Measurements from ENCODE around the gene DUOX1. TPM values are rescaled to one million over a fixed set of nuclear protein-coding genes. Genes with fewer than 3 reads are reported as not detected.

The DUOX1 gene
- total and polyA plus RNA-seq, 9 of the 15 experiments (the other 6 are each of a cell fraction or from before 2014, with no cell fraction given), result 0.01 to 0.22 (median 0.01) TPM; not detected in 6

DNA sequence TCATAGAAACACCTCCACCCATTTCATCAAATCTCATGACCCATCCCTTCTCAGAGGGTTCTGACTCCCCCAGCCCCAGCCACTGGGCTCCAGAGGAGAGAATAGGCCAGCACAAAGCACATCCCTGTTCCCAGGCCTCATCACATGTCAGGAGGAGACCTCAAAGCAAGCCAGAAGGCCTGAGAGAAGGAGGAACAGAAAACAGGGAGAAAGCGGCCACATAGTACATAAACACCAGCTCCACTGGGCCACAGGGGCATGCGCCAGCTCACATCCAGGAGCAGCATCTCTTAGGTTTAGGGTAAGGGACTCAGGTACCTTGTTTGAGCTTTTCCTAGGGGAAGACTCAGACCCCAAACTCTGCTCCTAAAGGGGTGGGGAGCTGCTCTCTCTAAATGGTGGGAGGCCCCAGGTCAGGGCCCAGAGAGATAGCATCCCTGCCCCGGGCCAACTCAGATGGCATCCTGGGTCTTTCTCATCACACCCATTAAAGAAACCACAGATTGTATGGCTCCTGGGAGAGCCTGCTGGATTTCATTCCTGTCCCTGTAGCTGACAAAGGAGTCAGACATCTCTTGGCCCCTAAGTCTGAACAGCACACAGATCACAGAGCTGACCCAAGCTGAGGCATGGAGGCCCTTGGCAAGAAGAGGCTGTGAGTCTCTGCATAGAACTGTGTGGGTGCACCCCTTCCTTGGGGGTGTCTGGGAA is 55.4 kb downstream of the DUOX1 start (continued):
- TF ChIP-seq, protein P1, sequence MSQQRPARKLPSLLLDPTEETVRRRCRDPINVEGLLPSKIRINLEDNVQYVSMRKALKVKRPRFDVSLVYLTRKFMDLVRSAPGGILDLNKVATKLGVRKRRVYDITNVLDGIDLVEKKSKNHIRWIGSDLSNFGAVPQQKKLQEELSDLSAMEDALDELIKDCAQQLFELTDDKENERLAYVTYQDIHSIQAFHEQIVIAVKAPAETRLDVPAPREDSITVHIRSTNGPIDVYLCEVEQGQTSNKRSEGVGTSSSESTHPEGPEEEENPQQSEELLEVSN (IDR thresholded peaks at IDR 0.05; ENCODE audit: borderline replicate concordance in 1 of 2, extremely low read depth in 1 of 2, insufficient read depth in 1 of 2, insufficient read length in 1 of 2, low read depth in 1 of 2, low read length in 1 of 2, poor library complexity in 1 of 2, severe bottlenecking in 1 of 2), result no peak
- TF ChIP-seq CBX5 (IDR thresholded peaks at IDR 0.05; ENCODE audit: borderline replicate concordance, low read depth) (no peak), EP300 (IDR thresholded peaks at IDR 0.05; ENCODE audit: low read length) (no peak), ZNF175 (CRISPR knock-in tag; IDR thresholded peaks at IDR 0.05; ENCODE audit: low read depth) (no peak)
- TF ChIP-seq, protein P2, sequence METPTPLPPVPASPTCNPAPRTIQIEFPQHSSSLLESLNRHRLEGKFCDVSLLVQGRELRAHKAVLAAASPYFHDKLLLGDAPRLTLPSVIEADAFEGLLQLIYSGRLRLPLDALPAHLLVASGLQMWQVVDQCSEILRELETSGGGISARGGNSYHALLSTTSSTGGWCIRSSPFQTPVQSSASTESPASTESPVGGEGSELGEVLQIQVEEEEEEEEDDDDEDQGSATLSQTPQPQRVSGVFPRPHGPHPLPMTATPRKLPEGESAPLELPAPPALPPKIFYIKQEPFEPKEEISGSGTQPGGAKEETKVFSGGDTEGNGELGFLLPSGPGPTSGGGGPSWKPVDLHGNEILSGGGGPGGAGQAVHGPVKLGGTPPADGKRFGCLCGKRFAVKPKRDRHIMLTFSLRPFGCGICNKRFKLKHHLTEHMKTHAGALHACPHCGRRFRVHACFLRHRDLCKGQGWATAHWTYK (CRISPR knock-in tag; IDR thresholded peaks at IDR 0.05), result no peak
- TF ChIP-seq, protein P3, sequence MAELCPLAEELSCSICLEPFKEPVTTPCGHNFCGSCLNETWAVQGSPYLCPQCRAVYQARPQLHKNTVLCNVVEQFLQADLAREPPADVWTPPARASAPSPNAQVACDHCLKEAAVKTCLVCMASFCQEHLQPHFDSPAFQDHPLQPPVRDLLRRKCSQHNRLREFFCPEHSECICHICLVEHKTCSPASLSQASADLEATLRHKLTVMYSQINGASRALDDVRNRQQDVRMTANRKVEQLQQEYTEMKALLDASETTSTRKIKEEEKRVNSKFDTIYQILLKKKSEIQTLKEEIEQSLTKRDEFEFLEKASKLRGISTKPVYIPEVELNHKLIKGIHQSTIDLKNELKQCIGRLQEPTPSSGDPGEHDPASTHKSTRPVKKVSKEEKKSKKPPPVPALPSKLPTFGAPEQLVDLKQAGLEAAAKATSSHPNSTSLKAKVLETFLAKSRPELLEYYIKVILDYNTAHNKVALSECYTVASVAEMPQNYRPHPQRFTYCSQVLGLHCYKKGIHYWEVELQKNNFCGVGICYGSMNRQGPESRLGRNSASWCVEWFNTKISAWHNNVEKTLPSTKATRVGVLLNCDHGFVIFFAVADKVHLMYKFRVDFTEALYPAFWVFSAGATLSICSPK (IDR thresholded peaks at IDR 0.05; ENCODE audit: borderline replicate concordance), result no peak
